DOHH2 (cell line): ENCODE measurements around the gene SNCB.

Source experiments
- EZH2phosphoT487 ChIP-seq: fragments of 200-600 bp; sonication (generic); IDR thresholded peaks from 2 replicates; pipeline ENCODE4 v1.6.1; 2017; ENCODE audit warnings: borderline replicate concordance, mild to moderate bottlenecking, antibody characterized with exemption, low read length, moderate library complexity, mixed read lengths
- TF ChIP-seq, protein P1 (sequence below): fragments of 200-600 bp; sonication (generic); IDR thresholded peaks from one replicate; pipeline ENCODE4 v1.5.1; 2014; ENCODE audit warnings: antibody characterized with exemption, mild to moderate bottlenecking, low read depth, low read length; ENCODE audit not compliant: poor library complexity, severe bottlenecking

- TF ChIP-seq, protein P1, sequence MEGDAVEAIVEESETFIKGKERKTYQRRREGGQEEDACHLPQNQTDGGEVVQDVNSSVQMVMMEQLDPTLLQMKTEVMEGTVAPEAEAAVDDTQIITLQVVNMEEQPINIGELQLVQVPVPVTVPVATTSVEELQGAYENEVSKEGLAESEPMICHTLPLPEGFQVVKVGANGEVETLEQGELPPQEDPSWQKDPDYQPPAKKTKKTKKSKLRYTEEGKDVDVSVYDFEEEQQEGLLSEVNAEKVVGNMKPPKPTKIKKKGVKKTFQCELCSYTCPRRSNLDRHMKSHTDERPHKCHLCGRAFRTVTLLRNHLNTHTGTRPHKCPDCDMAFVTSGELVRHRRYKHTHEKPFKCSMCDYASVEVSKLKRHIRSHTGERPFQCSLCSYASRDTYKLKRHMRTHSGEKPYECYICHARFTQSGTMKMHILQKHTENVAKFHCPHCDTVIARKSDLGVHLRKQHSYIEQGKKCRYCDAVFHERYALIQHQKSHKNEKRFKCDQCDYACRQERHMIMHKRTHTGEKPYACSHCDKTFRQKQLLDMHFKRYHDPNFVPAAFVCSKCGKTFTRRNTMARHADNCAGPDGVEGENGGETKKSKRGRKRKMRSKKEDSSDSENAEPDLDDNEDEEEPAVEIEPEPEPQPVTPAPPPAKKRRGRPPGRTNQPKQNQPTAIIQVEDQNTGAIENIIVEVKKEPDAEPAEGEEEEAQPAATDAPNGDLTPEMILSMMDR = no peak
- no peak for TF ChIP-seq EZH2phosphoT487
Measured at GRCh38 chr5:176644878-176645670, 14.7 kb upstream of the SNCB start.
